Activated B cell treated with CpG ODN at 0.5 μM for 24 hours (primary cell): ENCODE data around the gene CADM4. TPM values are rescaled to one million over a fixed set of nuclear protein-coding genes. Genes with fewer than 3 reads are reported as not detected.
A peak's percentile ranks its signal among the peaks of the same experiment; 100 is the strongest.
"Not testable (repeated sequence)": the region's sequence is repeated elsewhere in the genome, so short reads cannot be mapped to it uniquely, and the experiment has no call there.

Experiments used
- ATAC-seq: fragments of 200-7000 bp; cut with Tn5 transposase; one replicate; pipeline ENCODE4 v1.10.0; 2021; ENCODE audit warnings: low read depth, mild to moderate bottlenecking, moderate library complexity
- CTCF ChIA-PET: fragments of 350-600 bp; sonication (Branson Sonifier 250); formaldehyde crosslinking; loops from one replicate; lab custom pipeline; 2021; ENCODE audit warnings: antibody characterized with exemption; lab: Charles Lee
- POLR2A ChIA-PET: fragments of 350-600 bp; sonication (Branson Sonifier 250); formaldehyde crosslinking; loops from one replicate; lab custom pipeline; 2021; ENCODE audit warnings: antibody characterized with exemption; lab: Charles Lee
- DNase-seq: peaks from one replicate; pipeline ENCODE4 v3.0.0; 2022
- H3K27ac Mint-ChIP-seq: one replicate; pipeline ENCODE4 v1.8.0; 2020; ENCODE audit warnings: mixed read lengths
- H3K27me3 Mint-ChIP-seq: one replicate; pipeline ENCODE4 v1.8.0; 2021; ENCODE audit warnings: mixed read lengths
- H3K36me3 Mint-ChIP-seq: one replicate; pipeline ENCODE4 v1.8.0; 2021; ENCODE audit warnings: low read depth, mixed read lengths
- H3K4me1 Mint-ChIP-seq: one replicate; pipeline ENCODE4 v1.8.0; 2021; ENCODE audit warnings: mixed read lengths
- H3K4me3 Mint-ChIP-seq: one replicate; pipeline ENCODE4 v1.8.0; 2020; ENCODE audit warnings: mild to moderate bottlenecking, mixed read lengths
- H3K9me3 Mint-ChIP-seq: one replicate; pipeline ENCODE4 v1.8.0; 2020; ENCODE audit warnings: mixed read lengths
- CTCF ChIP-seq: fragments of 200-600 bp; IDR thresholded peaks from one replicate; pipeline ENCODE4 v1.8.0; 2022; ENCODE audit warnings: antibody characterized with exemption, mild to moderate bottlenecking
- intact Hi-C: fragments of 100-400 bp; cut with micrococcal nuclease; formaldehyde crosslinking; loops from one replicate; pipeline ENCODE4 v1.15.1; 2024
- total RNA-seq: library from RNA; stranded (reverse); gene quantifications from 2 replicates; pipeline ENCODE4 v1.2.3, GENCODE V29; 2022

CADM4 gene
- total RNA-seq, 1 donor from 2014 or later, result not detected

GRCh38 chr19:43658001-43658400 is 18.4 kb upstream of the CADM4 start:
- H3K4me3 Mint-ChIP-seq, result no peak overlapping the region
- TF ChIP-seq CTCF, result no peak
- no peaks in the 10 kb centered on the region for H3K27me3 Mint-ChIP-seq
- no peaks in the 10 kb centered on the region for H3K4me1 Mint-ChIP-seq
- DNase-seq (no peak), ATAC-seq (no peak)
- H3K27ac Mint-ChIP-seq, result no peak overlapping the region
- POLR2A ChIA-PET, result no interaction called here
- CTCF ChIA-PET, result no interaction called here
- no peaks in the 10 kb centered on the region for H3K36me3 Mint-ChIP-seq
- intact Hi-C loops, result no loop called here
- peaks cover 2% of the 10 kb centered on the region for H3K9me3 Mint-ChIP-seq

GRCh38 chr19:43656436-43656835 is 16.8 kb upstream of the CADM4 start:
- Mint-ChIP-seq H3K27me3 (no peaks in the 10 kb centered on the region), H3K4me1 (no peaks in the 10 kb centered on the region), H3K9me3 (peaks cover 2% of the 10 kb centered on the region), H3K36me3 (no peaks in the 10 kb centered on the region), H3K4me3 (no peak overlapping the region), H3K27ac (no peak overlapping the region)
- POLR2A ChIA-PET, result no interaction called here
- TF ChIP-seq CTCF, result no peak
- ATAC-seq, result no peak
- CTCF ChIA-PET, result no interaction called here
- DNase-seq, result no peak
- intact Hi-C loops, result no loop called here

- TF ChIP-seq CTCF, result peak; percentile 9
- intact Hi-C loops, result loop anchor here (1.0 kb wide), 2 partner anchors 58 to 97 kb away; no protein-coding TSS in a partner anchor
- ATAC-seq (no peak), DNase-seq (no peak)
- H3K36me3 Mint-ChIP-seq, result no peaks in the 10 kb centered on the region
- H3K9me3 Mint-ChIP-seq, result no peaks in the 10 kb centered on the region
- H3K4me1 Mint-ChIP-seq, result no peaks in the 10 kb centered on the region
- H3K4me3 Mint-ChIP-seq, result no peak overlapping the region
- POLR2A ChIA-PET, result no interaction called here
- no peak overlapping the region for H3K27ac Mint-ChIP-seq
- H3K27me3 Mint-ChIP-seq, result no peaks in the 10 kb centered on the region
- CTCF ChIA-PET, result interaction anchor here (1.0 to 2.5 kb wide), 3 partner anchors 97 to 206 kb away, joined by 3 to 7 read pairs (median 6); no protein-coding TSS in a partner anchor
Measured at GRCh38 chr19:43652546-43652874, 12.9 kb upstream of the CADM4 start.

- CTCF ChIA-PET, result interaction anchor here (2.1 to 2.5 kb wide), 2 partner anchors 97 to 205 kb away, joined by 6 to 7 read pairs; no protein-coding TSS in a partner anchor
- Mint-ChIP-seq H3K27me3 (peaks cover 3% of the 10 kb centered on the region), H3K4me1 (no peaks in the 10 kb centered on the region), H3K4me3 (no peak overlapping the region), H3K9me3 (no peaks in the 10 kb centered on the region), H3K27ac (no peak overlapping the region), H3K36me3 (no peaks in the 10 kb centered on the region)
- peak; percentile 32 for TF ChIP-seq CTCF
- peak; percentile 57 for ATAC-seq
- intact Hi-C loops, result loop anchor here (1.0 kb wide), 2 partner anchors 58 to 97 kb away; no protein-coding TSS in a partner anchor
- no peak for DNase-seq
- POLR2A ChIA-PET, result no interaction called here
Measured at GRCh38 chr19:43651758-43652545, 12.3 kb upstream of the CADM4 start.

DNA sequence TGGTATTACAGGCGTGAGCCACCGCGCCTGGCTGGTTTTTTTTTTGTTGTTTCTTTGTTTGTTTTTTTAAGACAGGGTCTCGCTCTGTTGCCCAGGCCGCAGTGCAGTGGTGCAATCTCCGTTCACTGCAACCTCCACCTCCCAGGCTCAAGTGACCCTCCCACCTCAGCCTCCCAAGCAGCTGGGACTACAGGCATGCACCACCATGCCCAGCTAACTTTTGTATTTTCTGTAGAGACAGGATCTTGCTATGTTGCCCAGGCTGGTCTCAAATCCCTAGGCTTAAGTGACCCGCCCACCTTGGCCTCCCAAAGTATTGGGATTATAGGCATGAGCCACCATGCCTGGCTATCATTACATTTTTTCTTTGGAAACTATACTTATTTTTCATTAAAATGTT is 10.6 kb upstream of the CADM4 start:
- intact Hi-C loops, POLR2A ChIA-PET, H3K4me3 Mint-ChIP-seq, DNase-seq, ATAC-seq, H3K4me1 Mint-ChIP-seq, H3K9me3 Mint-ChIP-seq, H3K27ac Mint-ChIP-seq, CTCF ChIA-PET, H3K27me3 Mint-ChIP-seq, H3K36me3 Mint-ChIP-seq: not testable (repeated sequence)
